Subcutaneous adipose tissue (tissue), 4 donors: ENCODE results near the gene C2CD2L. TPM values are rescaled to one million over a fixed set of nuclear protein-coding genes. Genes with fewer than 3 reads are reported as not detected.

Experiments
- total RNA-seq, 4 donors: library from RNA; depleted of rRNA; stranded (reverse); fragments of >200 nt; gene quantifications; one replicate each; pipeline ENCODE4 v1.1.0, GENCODE V29; 2016
- TF ChIP-seq, protein P1 (sequence below): fragments of 450-650 bp; IDR thresholded peaks from one replicate; pipeline ENCODE4 v1.5.1; 2016; ENCODE audit warnings: low read depth, mild to moderate bottlenecking, control low read depth, antibody characterized with exemption, moderate library complexity

Gene C2CD2L
- total RNA-seq, 4 donors from 2014 or later, result 6.2 to 12.1 (median 9.6) TPM

DNA sequence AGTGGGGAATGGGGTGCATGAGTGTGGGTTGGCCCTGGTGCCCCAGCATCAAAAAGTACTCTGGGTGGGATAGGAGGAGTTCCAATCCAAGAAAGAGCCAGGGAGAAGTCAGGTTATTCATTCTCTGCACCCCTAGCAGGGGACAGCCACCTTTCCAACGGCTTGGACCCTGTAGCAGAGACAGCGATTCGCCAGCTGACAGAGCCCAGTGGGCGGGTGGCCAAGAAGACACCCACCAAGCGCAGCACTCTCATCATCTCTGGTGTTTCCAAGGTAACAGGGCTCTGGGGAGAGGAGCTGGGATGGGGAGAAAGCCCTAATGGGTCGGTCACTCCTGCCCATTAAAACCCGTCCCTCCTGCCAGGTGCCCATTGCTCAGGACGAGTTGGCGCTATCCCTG, 6.6 kb downstream of the C2CD2L start:
- TF ChIP-seq, protein P1, sequence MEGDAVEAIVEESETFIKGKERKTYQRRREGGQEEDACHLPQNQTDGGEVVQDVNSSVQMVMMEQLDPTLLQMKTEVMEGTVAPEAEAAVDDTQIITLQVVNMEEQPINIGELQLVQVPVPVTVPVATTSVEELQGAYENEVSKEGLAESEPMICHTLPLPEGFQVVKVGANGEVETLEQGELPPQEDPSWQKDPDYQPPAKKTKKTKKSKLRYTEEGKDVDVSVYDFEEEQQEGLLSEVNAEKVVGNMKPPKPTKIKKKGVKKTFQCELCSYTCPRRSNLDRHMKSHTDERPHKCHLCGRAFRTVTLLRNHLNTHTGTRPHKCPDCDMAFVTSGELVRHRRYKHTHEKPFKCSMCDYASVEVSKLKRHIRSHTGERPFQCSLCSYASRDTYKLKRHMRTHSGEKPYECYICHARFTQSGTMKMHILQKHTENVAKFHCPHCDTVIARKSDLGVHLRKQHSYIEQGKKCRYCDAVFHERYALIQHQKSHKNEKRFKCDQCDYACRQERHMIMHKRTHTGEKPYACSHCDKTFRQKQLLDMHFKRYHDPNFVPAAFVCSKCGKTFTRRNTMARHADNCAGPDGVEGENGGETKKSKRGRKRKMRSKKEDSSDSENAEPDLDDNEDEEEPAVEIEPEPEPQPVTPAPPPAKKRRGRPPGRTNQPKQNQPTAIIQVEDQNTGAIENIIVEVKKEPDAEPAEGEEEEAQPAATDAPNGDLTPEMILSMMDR, result no peak

- TF ChIP-seq, protein P1, result no peak
Measured at GRCh38 chr11:119114351-119114750, 7.2 kb downstream of the C2CD2L start.

- TF ChIP-seq, protein P1, result no peak
Measured at GRCh38 chr11:119115484-119116234, 8.5 kb downstream of the C2CD2L start.

- TF ChIP-seq, protein P1, result no peak
Measured at GRCh38 chr11:119116235-119116594, 9.1 kb downstream of the C2CD2L start.

DNA sequence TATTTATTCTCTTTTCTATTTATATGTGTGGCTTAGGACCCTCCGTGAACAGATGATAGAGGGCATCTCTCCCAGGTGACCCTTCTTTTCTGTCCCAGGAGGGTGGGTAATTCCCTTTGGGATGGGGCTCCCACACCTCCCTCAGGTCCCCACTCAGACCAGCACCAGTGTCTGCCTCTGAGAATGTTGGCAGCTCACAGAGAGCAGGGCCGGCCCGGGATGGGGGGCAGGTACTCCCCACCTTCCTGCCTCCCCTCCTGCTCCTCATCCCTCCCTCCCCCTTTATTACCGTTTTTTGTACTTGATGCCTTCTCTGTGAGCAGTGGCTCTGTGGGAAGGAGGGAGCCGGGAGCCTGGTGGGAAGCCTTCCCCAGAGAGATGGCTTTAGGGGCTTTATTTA, 9.5 kb downstream of the C2CD2L start:
- TF ChIP-seq, protein P1, result no peak

GRCh38 chr11:119117004-119117706, 10.0 kb downstream of the C2CD2L start:
- TF ChIP-seq, protein P1, result no peak

DNA sequence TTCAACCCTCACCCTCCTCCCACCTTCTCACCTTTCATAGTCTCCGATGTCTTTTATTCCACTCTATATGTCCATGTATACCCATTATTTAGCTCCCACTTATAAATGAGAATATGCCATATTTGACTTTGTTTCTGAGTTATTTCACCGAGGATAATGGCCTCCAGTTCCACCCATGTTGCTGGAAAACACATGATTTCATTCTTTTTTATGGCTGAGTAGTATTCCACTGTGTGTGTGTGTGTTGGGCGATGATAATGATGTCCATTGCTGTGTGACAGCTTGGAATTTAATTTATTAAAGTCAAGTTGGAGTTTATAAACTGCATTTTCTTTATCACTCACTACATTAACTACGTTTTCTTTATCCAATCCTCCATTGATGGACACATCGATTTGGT, 11.1 kb downstream of the C2CD2L start:
- TF ChIP-seq, protein P1, result no peak
